Kidney glomerular epithelial cell (primary cell): ENCODE data around the gene CD14.
"Not testable (repeated sequence)": the region's sequence is repeated elsewhere in the genome, so short reads cannot be mapped to it uniquely, and the experiment has no call there.

Source experiments
- DNase-seq: peaks from one replicate; lab custom pipeline; 2025; lab: John Stamatoyannopoulos, UW

CD14 gene

GRCh38 chr5:140596321-140596741 is 36.6 kb downstream of the CD14 start:
- DNase-seq, result no peak

DNA sequence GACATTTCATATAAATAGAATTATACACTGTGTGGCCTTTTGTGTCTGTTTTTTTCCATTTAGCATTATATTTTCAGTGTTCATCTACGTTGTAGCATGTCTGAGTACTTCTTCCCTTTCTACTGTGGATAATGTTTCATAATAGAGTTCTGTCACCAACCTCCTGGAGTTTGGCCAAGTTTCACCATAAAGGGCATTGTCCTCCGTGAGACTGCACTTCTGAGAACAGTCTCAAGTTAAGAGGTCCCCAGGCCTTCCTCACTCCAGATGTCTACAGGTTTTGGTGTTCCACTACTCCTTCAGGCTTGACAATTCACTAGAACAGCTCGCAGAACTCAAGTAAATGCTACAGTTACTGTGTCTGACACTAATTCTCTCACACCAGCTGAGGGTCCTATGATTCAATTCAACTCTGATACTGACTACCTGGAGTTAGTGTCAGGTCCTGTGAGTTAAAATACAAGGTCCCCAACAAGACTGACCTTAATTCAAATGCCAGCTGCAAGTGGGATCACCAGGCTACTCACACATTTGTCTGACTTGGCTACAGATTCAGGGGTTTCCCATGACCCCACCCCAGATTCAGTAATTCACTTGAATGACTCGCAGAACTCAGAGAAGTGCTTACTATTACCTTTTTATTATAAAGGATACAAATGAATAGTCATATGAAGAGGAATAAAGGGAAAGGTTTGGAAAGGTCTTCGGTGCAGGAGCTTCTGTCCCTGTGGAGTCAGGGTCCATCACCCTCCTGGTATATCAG is 37.3 kb downstream of the CD14 start:
- no peak for DNase-seq

DNA sequence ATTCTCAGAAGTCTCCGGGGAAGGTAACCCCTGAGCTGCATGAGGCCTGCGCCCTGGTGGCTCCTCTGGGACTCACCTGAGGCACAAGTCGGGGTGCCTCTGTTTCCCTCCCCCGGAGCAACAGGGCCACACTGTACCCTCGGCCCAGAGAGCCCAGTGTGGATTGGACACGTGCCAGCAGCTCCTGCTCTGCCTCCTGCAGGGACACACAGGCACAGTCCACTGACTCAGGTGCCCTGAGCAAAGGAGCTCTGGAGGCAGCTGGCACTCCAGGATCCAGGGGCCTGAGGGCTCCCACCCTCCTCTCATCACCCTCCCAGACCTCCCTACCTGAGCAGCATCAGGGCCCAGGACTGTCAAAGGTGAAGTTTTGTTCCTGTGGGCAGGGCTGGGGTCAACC is 38.8 kb downstream of the CD14 start:
- no peak for DNase-seq

GRCh38 chr5:140593070-140593469 is 39.9 kb downstream of the CD14 start:
- not testable (repeated sequence) for DNase-seq

DNA sequence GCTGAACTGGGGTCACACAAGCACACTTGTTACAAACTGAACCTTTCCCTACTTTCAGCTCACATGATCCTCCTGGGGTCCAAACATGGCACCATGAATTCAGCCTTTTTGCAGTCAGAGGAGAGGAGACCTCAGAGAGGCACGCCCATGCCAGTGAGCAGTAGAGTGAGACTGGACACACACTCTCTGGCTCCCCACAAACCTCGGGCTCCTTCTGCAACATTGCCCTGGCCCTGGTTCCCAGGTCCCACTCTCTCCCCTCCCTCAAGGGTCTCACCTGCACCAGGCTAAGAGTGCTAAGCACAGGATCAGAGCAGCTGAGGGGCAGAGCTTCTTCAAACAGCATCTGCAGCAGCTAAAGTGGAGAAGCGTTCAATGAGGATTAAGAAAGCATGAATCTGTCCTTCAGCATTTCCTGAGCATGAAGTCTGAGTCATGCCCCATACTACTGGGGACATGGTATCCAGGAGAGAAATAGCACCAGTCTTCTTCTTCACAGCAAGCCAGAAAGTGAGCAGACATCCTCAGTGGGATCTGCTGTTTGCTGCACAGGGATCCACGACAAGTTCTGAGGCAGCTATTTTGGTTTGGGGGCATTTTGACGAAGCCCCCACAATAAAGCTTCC is 41.1 kb downstream of the CD14 start:
- no peak for DNase-seq

DNA sequence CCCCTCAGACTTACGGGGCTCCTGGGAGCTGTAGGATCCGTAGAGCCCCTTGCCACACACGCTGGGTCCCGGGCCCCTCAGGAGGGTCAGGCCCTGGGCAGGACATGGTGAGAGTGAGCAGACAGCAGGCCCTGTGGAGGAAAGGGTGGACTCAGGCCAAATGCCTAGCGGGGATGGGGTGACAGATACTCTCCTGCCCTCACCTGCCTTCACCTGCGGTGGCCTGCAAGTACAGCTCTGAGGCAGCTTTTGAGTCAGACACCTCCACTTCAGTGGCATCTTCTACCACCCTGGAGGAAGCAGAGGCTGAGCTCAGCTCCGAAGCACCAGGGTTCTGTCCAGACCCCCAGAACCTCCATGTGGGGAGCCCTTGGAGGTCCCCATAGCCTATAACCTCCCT is 42.1 kb downstream of the CD14 start:
- DNase-seq, result no peak

DNA sequence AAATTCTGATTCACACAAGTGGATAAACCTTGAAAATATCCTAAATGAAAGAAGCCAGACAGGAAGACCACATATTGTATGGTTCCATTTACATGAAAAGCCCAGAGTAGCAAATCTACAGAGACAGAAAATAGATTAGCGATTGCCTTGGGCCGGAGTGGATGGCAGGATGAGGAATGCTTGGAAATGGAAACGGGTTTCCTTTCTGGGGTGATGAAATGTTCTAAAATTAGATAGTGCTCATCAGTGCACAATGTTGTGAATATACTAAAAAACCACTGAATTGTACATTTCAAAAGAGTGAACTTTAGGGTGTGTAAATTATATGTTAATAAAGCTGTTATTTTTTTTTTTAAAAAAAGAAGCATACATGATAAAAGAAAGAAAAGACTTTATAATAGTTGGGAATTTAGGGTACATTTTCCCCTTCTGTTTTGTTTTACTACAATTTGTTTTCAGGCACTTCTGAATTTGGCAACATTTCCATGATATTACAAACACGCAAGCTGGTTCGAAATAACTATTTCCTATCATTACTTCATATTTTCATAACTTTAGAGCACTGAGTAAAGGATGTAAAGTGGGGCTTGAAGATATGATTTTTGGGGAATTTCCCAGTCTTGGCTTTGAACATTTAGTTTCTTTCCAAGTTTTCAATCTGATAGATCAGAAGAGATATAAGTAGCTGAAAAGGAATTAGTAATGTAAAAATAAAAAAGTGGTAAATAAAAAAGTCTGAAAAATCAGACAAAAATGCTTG is 44.5 kb downstream of the CD14 start:
- DNase-seq, result no peak

GRCh38 chr5:140587495-140587894 is 45.5 kb downstream of the CD14 start:
- no peak for DNase-seq
